H7 (cell line): ENCODE data around the gene ASB13. TPM values are rescaled to one million over a fixed set of nuclear protein-coding genes. Genes with fewer than 3 reads are reported as not detected.
"Not testable (repeated sequence)": the region's sequence is repeated elsewhere in the genome, so short reads cannot be mapped to it uniquely, and the experiment has no call there.

Experiments
- DNase-seq: peaks from one replicate; pipeline ENCODE4 v3.0.0; 2012
- H3K27me3 ChIP-seq: 2 replicates; pipeline ENCODE4 v1.6.0; 2011; ENCODE audit warnings: mild to moderate bottlenecking, low read length; ENCODE audit not compliant: control insufficient read depth, insufficient read depth
- H3K36me3 ChIP-seq: replicated peaks from 2 replicates; pipeline ENCODE4 v1.5.1; 2011; ENCODE audit warnings: low read length; ENCODE audit not compliant: control insufficient read depth, insufficient read depth
- H3K4me3 ChIP-seq: 2 replicates; pipeline ENCODE4 v1.5.1; 2011; ENCODE audit warnings: low read depth, mild to moderate bottlenecking, control low read depth, low read length, moderate library complexity; ENCODE audit not compliant: insufficient read depth
- total RNA-seq: library from RNA; depleted of rRNA; stranded (reverse); fragments of >200 nt; shearing (Covaris generic); gene quantifications from 2 replicates; pipeline ENCODE4 v1.2.3, GENCODE V29; 2014

Gene ASB13
- total RNA-seq, 1 experiment from 2014 or later: 22.3 TPM

- DNase-seq: no peak
Observed at GRCh38 chr10:5628451-5629302, 37.7 kb downstream of the ASB13 start.

GRCh38 chr10:5627486-5628044, 38.8 kb downstream of the ASB13 start:
- Histone ChIP-seq H3K27me3 (no peaks in the 10 kb centered on the region), H3K4me3 (no peak overlapping the region), H3K36me3 (no peaks in the 10 kb centered on the region)
- DNase-seq: no peak

More at GRCh38 chr10:5628451-5629302, 37.7 kb downstream of the ASB13 start:
- no peaks in the 10 kb centered on the region for H3K36me3 ChIP-seq
- no peaks in the 10 kb centered on the region for H3K27me3 ChIP-seq
- no peak overlapping the region for H3K4me3 ChIP-seq

GRCh38 chr10:5625992-5626777, 40.2 kb downstream of the ASB13 start:
- no peak for DNase-seq
- H3K36me3 ChIP-seq: no peaks in the 10 kb centered on the region
- no peak overlapping the region for H3K4me3 ChIP-seq
- no peaks in the 10 kb centered on the region for H3K27me3 ChIP-seq

- Histone ChIP-seq H3K4me3 (no peak overlapping the region), H3K36me3 (no peaks in the 10 kb centered on the region), H3K27me3 (no peaks in the 10 kb centered on the region)
- DNase-seq: no peak
Observed at GRCh38 chr10:5624701-5625100, 41.7 kb downstream of the ASB13 start.

- no peaks in the 10 kb centered on the region for H3K27me3 ChIP-seq
- H3K4me3 ChIP-seq: no peak overlapping the region
- no peaks in the 10 kb centered on the region for H3K36me3 ChIP-seq
- DNase-seq: peak; percentile 94
Observed at GRCh38 chr10:5623081-5623748, 43.2 kb downstream of the ASB13 start.

GRCh38 chr10:5622186-5622960, 44.0 kb downstream of the ASB13 start:
- H3K36me3 ChIP-seq: no peaks in the 10 kb centered on the region
- no peak overlapping the region for H3K4me3 ChIP-seq
- DNase-seq: no peak
- no peaks in the 10 kb centered on the region for H3K27me3 ChIP-seq

- not testable (repeated sequence) for H3K4me3 ChIP-seq, H3K27me3 ChIP-seq, DNase-seq, H3K36me3 ChIP-seq
Observed at GRCh38 chr10:5621371-5621770, 45.0 kb downstream of the ASB13 start.

GRCh38 chr10:5620966-5621365, 45.4 kb downstream of the ASB13 start:
- Histone ChIP-seq H3K27me3 (no peaks in the 10 kb centered on the region), H3K36me3 (no peaks in the 10 kb centered on the region), H3K4me3 (no peak overlapping the region)
- no peak for DNase-seq

- no peak for DNase-seq
- no peak overlapping the region for H3K4me3 ChIP-seq
- no peaks in the 10 kb centered on the region for H3K27me3 ChIP-seq
- H3K36me3 ChIP-seq: no peaks in the 10 kb centered on the region
Observed at GRCh38 chr10:5620223-5620721, 46.1 kb downstream of the ASB13 start.

- H3K27me3 ChIP-seq: no peaks in the 10 kb centered on the region
- no peaks in the 10 kb centered on the region for H3K36me3 ChIP-seq
- H3K4me3 ChIP-seq: no peak overlapping the region
- no peak for DNase-seq
Observed at GRCh38 chr10:5619362-5620211, 46.8 kb downstream of the ASB13 start.

GRCh38 chr10:5618829-5619228, 47.6 kb downstream of the ASB13 start:
- Histone ChIP-seq H3K36me3 (no peaks in the 10 kb centered on the region), H3K27me3 (no peaks in the 10 kb centered on the region), H3K4me3 (no peak overlapping the region)
- no peak for DNase-seq

- no peak for DNase-seq
- Histone ChIP-seq H3K4me3 (no peak overlapping the region), H3K27me3 (no peaks in the 10 kb centered on the region), H3K36me3 (no peaks in the 10 kb centered on the region)
Observed at GRCh38 chr10:5618042-5618441, 48.4 kb downstream of the ASB13 start.

- no peaks in the 10 kb centered on the region for H3K27me3 ChIP-seq
- no peak overlapping the region for H3K4me3 ChIP-seq
- H3K36me3 ChIP-seq: no peaks in the 10 kb centered on the region
- DNase-seq: no peak
Observed at GRCh38 chr10:5617521-5617920, 48.9 kb downstream of the ASB13 start.
